Left renal cortex interstitium (tissue), 4 donors: Measurements from ENCODE around the gene KLF16. TPM values are rescaled to one million over a fixed set of nuclear protein-coding genes. Genes with fewer than 3 reads are reported as not detected.

ENCODE experiments used
- DNase-seq, 4 donors: peaks; one replicate each; pipeline ENCODE4 v3.0.0-alpha.2; 2013; ENCODE audit warnings: low read depth in 4 of 4, low spot score in 2 of 4, missing footprints in 1 of 4
- polyA plus RNA-seq, 4 donors: library from polyadenylated mRNA; unstranded; fragments of 120-200 nt; gene quantifications; one replicate each; pipeline ENCODE4 v1.2.1, GENCODE V29; 2013; ENCODE audit not compliant: insufficient read length in 4 of 4

KLF16 gene
- polyA plus RNA-seq, 4 donors: 5.6 to 13.8 (median 10.6) TPM

DNA sequence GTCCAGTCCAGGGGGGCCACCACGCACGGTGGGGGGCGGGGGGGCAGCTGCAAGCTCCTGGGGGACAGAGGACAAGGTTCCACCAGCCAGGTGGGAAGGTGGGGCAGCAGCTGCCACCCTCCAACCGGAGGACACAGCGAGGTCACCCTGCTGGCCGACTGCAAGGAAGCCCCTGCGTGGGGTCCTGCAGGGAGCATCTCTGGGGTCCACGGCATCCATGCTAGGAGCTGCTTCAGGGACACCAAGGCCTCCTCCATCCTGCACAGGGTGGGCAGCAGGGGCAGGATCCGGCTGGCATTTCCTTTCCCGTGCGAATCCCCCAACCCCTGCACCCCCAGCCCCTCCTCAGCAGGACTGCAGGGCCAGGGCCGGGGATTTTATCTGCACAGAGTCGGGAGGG is 8.3 kb upstream of the KLF16 start:
- DNase-seq: no peak

GRCh38 chr19:1871140-1871597 is 7.8 kb upstream of the KLF16 start:
- no peak for DNase-seq

GRCh38 chr19:1868971-1869370 is 5.6 kb upstream of the KLF16 start:
- no peak for DNase-seq

DNA sequence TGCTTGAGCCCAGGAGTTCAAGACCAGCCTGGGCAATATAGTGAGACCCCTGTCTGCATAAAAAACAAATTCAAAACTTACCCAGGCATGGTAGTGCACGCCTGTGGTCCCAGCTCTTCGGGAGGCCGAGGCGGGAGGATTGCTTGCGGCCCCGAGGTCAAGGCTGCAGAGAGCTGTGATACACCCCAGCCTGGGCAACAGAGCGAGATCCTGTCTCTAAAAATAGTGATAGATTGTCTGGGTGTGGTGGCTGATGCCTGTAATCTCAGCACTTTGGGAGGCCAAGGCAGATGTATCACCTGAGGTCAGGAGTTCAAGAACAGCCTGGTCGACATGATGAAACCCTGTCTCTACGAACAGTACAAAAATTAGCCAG is 4.0 kb upstream of the KLF16 start:
- DNase-seq: no peak

DNA sequence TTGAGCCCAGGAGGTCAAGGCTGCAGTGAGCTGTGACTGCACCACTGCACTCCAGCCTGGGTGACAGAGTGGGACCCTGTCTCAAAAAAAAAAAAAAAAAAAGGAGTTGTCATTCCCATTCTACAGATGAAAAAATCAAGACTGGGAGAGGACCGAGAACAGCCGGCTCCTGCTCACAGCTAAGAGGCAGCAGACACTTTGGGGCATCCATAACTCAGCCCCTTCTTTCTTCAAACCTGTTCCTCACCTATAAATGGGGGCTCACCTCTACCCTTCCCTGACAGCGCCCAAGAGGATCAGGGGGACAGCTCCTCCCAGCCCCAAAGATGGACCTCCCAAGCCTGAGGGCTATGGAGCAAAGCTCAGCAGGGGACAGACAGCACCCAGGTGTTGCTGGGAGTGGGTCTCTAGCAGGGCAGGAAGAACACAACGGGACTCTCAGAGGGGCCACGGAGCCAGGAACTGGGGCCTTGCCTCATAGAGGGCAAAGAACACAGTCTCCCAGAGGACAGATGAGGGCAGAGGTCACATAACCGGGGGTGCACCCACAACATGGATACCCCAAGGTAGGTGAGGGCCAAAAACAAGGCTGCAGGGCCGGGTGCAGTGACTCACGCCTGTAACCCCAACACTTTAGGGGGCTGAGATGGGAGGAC is 3.4 kb upstream of the KLF16 start:
- DNase-seq: no peak

GRCh38 chr19:1865172-1866010 is 2.0 kb upstream of the KLF16 start:
- DNase-seq: no peak

GRCh38 chr19:1864480-1865171 is 1.2 kb upstream of the KLF16 start:
- no peak for DNase-seq

DNA sequence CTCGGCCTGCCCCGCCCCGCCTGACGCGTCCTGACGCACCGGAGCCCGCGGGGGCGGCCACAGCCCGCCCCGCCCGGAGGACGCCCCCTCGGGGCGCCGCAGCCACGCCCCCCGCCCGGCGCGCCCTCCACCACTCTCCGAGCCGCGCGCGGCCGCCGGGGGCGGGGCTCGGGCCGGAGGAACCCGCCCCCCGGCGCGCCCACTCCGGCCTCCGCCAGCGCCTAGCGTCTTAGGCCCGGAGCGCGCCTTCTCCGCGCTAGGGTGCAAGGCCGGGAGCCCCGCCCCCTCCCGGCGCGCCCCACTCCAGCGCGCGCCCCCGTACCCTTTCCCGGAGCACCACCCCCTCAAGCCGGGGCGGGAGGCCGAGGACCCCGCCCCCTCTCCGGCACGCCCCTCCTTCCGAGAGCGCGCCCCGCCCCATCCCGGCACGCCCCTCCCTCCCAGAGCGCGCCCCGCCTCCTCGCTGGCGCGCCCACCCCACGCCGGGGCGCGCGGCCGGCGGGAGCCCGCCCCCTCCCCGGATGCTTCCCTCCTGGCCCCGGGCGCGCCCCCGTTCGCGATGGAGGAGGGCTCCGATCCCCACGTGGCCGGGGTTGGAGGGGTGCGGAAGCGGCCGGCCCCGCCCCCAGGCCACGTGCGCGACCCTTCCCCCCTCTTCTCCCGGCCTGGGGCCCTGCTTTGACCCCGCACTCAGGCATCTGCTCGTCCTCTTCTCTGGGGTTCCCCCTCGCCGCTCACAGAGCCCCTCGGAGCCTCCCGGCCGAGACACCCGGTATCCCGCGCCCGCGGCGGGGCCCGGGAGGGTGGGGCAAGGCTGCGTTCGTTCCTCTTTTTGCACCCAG is 480 bp upstream of the KLF16 start:
- peak in 2 of 4 donors; percentile 70 to 81 for DNase-seq

- no peak for DNase-seq
Measured at GRCh38 chr19:1862424-1863327, 703 bp downstream of the KLF16 start.

DNA sequence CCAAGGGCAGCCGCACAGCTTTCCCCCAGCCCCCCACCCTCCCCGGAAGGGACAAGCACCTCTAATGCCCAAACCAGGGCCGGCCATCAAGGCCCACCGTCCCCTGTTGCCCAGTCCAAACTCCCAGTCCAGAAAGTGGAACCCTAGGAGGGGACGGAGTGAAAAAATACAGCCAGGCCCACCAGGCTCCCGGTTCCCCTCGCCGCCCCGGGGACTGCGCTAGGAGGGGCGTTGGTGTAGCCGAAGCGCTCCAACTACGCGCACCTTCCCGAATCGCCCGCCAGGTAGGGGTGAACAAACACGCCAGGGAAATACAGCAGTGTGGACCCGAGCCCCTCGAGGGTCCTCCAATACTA is 1.3 kb downstream of the KLF16 start:
- no peak for DNase-seq

DNA sequence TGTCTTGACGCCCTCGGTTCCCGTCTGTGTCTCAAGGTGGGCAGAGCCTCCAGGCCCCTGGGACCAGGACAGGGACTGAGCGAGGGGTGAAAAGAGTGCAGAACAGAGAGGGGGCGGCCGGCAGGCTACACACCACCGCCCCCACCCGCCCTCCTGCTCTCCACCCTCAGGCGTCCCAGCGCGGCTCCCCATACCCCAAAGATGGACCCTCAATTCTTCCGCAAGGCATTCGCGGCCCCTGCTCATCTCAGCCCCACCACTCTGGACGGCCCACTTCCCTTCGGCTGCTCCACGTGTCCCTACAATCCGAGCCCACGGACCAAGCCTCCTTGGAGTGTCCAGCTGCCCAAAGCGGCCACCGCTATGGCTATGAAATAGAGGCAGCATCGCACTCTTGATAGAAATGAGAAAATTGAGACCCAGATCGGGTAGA is 1.8 kb downstream of the KLF16 start:
- no peak for DNase-seq

GRCh38 chr19:1860821-1861598 is 2.4 kb downstream of the KLF16 start:
- DNase-seq: no peak

DNA sequence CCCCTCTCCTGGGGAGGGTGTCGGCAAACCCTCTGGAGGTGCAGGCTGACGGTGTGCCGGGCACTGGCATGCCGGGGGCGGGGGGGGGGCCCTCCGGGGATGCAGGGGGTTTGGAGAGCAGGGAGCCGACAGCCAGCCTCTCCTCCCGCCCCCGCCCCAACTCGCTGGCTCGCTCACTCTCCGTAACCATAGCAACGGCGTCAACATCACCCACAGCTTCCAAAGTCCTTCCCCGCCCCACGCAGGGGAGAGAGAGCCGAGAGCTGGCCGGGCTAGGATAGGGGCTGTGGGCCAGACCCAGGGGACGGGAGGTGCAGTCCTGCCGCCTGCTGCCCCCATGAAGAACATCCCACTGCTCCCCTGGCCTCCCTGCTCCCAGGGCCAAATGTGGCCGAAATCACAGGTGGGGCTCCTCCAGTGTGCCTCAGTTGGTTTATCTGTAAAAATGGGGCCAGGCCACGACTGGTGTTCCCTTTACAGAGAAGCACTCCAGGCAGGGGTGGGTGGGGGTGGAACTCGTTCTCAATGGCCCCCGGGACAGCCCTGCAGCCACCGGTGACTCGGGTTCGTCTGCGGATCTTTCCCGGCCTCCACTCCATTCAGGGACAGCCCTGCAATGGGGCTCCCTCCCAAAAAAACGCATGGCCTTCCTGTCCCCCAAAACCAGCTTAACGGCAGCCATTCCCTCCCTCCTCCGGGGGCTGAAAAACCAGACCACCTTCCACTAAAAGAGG is 3.2 kb downstream of the KLF16 start:
- no peak for DNase-seq

DNA sequence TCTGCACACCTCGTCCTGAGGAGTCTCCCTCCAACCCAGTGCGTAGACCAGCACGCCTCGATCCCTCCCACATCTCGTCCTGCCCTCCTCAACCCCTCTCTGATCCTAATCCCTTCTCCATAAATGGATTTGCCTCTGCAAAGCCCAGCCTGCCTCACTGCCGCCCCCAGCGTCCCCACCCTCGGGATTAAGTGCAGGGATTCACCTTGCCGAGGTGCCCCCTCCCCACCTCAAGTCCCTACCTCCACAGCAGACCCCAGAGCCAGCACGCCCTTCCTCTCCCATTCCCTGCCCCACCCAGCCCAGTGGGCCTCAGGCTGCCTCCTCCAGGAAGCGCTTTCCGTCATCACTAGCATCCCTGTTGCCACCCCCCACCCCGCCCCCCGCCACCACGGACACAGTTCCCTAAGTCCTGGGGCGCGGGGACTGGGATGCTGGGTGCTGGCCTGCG is 4.0 kb downstream of the KLF16 start:
- DNase-seq: no peak

- DNase-seq: no peak
Measured at GRCh38 chr19:1858412-1859081, 4.8 kb downstream of the KLF16 start.

DNA sequence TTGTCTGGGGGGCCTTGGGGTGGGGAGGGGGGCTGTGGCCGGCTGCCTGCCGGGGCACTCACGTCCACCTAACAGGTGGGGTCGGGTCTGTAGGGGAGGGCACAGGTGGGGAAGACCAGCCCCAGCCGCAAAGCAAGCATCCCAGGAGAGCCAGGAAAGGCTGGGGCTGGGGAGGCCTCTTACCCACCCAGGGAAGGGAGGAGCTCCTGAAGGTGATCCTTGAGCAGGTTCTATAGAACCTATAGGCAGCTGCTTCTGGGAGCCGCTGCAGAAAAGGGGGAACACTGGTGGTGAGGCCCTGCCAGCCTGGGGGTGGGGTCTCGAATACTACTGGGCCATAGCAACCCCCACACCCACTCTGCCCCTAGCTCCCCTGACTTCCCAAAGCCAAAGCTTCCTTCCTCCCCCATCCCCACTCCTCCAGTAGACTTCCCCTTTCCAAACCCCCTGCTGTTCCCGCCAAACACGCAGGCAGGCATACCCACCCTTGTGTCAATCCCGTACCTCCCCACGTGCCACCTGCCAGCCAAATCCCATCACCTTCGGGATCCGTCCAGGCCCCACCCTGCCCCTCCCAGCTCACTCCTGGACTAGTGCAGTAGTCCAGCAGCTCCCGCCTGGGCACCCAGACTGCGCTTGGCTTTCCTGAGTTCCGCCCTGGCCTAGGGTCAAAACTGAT is 5.6 kb downstream of the KLF16 start:
- no peak for DNase-seq
